EH (cell line): ENCODE measurements around the gene NETO1.

ENCODE experiments used
- DNase-seq: peaks from one replicate; pipeline ENCODE4 v3.0.0-alpha.2; 2015; ENCODE audit warnings: low read depth

The NETO1 gene

DNA sequence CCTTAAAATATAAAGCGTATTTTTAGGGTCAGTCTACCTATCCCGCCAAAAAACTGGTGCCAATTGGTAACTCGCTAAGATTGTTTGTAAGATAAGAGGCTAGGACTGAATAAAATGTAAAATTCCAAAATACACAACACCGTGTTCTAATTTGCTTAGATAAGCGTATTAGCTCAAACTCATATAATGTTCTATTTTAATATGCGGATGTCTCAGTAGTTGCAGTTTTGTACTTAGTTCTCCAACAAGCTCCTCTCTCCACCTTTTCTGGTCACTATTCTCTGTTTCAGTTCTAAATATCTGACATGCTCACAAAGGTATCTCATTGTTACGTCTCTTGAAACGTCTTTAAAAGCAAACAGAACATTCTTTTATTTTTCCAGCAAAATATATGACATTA is 24.0 kb downstream of the NETO1 start:
- no peak for DNase-seq

DNA sequence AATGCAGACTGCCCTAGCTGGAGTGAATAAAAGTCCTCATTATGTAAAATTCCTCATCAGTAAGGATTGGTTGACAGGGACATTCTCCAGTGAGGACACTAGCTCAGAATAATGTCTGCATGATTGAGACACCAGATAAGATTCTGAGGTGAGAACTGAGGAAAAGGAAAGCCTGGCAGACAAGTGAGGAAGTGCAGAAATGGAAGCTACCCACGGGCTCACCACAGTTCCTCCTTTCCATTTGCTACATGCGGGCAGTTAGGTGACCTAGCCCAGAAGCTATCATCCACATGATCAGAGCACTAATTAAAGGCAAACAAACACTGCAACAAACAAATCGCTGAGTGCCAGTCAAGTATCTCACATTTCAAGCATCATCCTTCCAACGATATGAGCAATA is 27.7 kb downstream of the NETO1 start:
- no peak for DNase-seq

- no peak for DNase-seq
Observed at GRCh38 chr18:72834731-72835130, 33.1 kb downstream of the NETO1 start.

DNA sequence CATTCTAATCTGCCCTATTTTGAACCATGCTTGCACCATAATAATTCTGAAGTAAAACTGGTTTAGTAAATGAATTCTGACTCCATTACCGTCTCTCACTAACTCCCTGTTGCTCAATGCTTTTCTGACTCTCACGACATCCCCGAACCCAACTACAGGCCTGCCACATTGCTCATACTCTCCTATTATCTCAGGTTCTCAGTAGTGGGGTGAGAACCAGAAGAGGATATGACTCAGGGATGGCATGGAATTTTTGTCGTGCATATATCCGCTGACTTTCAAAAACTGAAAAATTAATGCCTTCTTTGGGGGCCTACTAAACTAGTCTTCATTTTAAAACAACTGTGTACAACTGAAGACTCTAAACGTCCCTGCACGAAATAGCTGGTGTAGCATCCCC is 34.3 kb downstream of the NETO1 start:
- DNase-seq = peak; percentile 2

- peak; percentile 19 for DNase-seq
Observed at GRCh38 chr18:72830109-72830508, 37.7 kb downstream of the NETO1 start.

- DNase-seq = no peak
Observed at GRCh38 chr18:72828601-72829000, 39.2 kb downstream of the NETO1 start.

- no peak for DNase-seq
Observed at GRCh38 chr18:72826736-72827135, 41.1 kb downstream of the NETO1 start.

- DNase-seq = no peak
Observed at GRCh38 chr18:72823345-72823744, 44.4 kb downstream of the NETO1 start.

DNA sequence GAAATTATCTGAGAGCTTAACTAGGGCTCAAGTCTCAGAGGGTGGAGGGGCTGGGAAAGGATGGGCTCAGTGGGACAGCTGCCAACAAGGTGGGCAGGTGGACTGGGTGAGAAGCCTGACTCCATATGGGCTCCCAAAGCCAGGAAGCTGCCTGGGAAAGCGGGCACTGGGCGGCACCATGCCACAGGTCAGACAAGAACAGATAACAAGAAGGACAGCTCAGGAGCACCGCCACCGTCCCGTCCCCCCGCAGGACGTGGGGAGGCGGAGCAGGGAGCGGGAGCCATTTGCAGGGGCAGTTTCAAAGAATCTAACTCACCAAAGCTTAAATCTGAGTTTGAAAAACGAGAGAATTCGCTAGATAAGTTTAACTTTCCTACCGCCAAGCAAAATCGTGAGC is 45.6 kb downstream of the NETO1 start:
- no peak for DNase-seq

DNA sequence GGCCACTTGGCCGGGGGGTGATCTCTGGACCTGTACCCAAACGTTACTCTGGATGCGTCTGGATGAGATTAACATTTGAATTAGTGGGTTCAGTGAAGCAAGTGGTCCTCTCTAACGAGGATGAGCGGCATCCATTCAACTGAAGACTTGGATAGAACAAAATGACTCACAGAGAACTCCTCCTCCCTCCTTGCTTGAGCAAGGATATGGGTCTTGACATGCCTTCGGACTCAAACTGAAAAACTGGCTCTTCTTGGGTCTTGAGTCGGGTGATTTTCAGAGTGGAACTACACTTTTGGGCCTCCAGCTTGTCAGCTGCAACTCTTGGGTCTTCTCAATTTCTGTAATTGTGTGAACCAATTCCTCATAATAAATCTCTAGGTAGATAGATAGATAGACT is 47.2 kb downstream of the NETO1 start:
- DNase-seq = no peak

GRCh38 chr18:72819050-72819449 is 48.7 kb downstream of the NETO1 start:
- DNase-seq = no peak

DNA sequence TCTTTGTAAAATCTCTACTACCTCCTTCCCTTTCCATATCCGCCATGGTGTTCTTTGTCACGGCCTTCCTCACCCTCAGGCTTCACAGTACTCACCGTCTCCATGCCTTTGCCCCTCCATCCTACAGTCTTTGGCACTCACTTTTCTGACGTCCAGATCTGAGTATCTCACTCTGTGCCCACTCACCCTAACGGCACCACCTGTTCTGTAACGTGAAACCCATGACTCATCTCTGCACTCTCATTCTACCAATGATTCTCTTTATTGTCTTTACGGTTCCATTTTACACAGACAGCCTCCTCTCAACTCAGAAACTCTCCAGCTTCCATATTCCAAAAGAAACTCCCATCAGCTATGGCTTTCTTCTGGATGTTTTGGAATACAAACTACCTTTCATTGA is 56.7 kb downstream of the NETO1 start:
- DNase-seq = no peak

- no peak for DNase-seq
Observed at GRCh38 chr18:72808680-72809079, 59.1 kb downstream of the NETO1 start.

- DNase-seq = peak; percentile 8
Observed at GRCh38 chr18:72799106-72799505, 68.7 kb downstream of the NETO1 start.

DNA sequence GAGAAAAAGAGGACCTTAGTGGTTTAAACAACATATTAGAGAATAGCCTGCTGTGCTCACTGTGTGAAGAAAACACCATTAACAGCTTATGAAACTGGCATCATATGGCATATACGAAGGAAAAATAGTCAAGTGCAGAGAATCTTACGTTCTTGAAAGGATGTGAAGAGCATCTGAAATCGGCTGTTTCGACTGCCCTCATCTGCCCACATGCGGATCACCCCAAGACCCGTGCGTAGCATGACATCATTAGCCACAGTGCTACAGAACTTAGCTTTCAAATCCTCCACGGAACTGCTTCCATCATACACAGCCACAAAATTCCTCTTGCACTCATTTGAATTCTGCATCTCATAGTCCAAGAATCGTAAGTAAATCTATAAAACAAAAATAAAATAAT is 84.3 kb downstream of the NETO1 start:
- DNase-seq = no peak

DNA sequence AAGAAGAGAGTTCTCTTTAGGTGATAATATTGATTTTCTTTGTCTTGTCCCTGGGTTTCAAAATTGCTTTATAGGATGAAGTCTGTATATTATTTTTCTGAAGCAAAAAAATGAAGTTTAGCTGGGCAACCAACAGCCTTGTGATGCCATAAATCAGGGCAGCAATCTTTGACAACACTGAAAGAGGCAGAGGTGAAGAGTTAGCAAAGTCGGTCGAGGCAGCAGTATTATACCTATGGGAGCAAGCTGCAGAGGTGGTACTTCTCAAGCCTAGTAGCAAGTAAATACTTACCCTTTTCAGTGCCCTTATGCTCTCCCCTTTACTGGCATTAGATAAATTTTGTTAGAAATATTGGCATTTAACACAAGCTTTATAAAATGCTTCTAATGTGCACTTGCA is 92.9 kb downstream of the NETO1 start:
- no peak for DNase-seq

GRCh38 chr18:72772916-72773315 is 94.9 kb downstream of the NETO1 start:
- no peak for DNase-seq

- DNase-seq = no peak
Observed at GRCh38 chr18:72768681-72769229, 99.0 kb downstream of the NETO1 start.

DNA sequence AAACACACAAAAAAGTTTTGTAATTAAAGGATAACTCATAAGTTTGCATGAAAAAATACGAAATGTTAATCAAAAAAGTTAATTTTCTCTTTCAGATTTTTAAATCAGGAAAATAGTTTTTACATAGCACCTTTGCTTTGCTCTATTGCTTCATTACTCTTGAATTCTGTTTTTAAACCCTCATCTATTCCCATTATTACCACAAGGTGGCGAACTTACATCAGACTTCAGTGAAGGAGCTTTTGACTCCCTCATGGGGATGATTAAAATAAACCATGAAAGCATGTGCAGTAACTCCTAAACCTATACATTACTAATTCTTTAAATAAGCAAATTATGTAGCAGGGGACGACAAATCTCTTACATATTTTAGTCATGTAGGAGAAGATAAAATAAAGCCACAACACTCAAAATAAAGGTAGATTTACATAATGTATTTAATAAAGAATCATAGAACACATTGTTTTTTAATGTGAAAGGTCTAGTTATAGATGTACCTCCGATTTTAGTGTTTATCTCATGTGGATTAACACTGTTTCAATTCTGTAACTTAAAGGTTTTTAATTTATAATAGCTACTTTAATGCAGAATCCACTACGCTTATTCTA is 105.2 kb downstream of the NETO1 start:
- peak; percentile 63 for DNase-seq

- no peak for DNase-seq
Observed at GRCh38 chr18:72752220-72752619, 115.6 kb downstream of the NETO1 start.

- no peak for DNase-seq
Observed at GRCh38 chr18:72742002-72742401, 125.8 kb downstream of the NETO1 start.

DNA sequence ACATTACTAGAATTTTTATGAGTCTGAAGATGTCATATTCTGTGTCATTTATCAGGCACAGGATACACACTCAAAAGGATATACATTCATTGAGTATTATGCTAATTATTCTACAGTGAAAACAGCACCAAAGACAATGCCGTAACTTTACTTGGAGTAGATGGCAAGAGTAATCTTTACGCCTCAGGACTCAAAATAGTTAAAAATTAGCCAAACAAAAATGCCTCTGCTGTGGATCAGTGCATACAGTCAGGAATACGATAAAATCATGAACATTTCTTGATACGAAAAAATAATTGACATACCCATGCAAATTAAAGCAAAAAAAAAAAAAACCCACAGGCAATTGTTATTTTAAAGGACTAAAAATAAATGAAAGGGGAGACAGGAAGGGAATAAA is 129.7 kb downstream of the NETO1 start:
- no peak for DNase-seq

DNA sequence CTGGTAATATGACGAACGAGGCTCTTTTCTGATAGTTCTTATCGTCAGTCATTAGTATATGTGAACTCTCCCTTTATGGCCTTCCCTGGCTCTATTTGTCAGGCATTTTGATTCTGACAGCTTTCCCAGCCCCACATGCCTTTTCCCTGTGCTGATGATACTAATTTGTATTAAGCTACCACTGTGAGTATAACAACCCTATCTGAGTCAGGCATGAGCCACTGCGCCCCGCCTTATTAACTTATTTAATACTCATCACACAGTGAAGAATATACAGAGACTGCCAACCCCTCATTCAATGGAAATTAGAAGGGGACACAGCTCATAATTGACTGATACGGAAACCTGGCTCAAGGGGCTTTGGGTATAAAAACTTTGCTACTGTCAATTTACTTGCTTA is 140.0 kb downstream of the NETO1 start:
- DNase-seq = no peak

DNA sequence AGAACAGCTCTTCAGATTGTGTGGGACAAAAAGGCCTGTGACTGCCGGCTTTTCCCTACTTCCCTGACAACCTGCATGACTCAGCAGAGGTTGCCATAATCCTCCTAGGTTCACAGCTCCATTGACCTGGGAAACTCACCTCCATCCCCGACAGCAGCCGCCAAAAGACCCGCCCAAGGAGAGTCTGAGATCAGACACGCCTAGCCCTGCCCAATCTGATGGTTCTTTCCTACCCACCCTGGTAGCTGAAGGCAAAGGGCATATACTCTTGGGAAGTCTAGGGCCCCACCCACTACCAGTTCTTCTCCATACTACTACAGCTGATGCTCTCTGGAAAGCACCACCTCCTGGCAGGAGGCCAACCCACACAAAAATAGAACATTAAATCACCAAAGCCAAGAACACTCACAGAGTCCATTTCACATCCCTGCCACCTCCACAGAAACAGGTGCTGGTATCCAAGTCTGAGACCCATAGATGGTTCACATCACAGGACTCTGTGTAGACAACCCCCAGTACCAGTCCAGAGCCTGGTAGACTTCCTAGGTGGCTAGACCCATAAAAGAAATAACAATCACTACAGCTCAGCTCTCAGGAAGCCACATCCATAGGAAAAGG is 140.6 kb downstream of the NETO1 start:
- no peak for DNase-seq
